IMR-90 (cell line): ENCODE data around the gene NCKAP5. TPM values are rescaled to one million over a fixed set of nuclear protein-coding genes. Genes with fewer than 3 reads are reported as not detected.

Experiments used
- ATAC-seq: fragments of 200-7000 bp; cut with Tn5 transposase; 2 replicates; pipeline ENCODE4 v1.9.1; 2020; ENCODE audit warnings: low read depth, mild to moderate bottlenecking, moderate library complexity
- BruUV-seq: library from RNA; stranded (reverse); fragments of 400-500 nt; replicated peaks from 2 replicates; lab custom pipeline; 2021; lab: Mats Ljungman, UMichigan
- CTCF ChIA-PET: fragments of 300-600 bp; formaldehyde crosslinking; extraction: SDS; loops from one replicate; lab custom pipeline; 2021; ENCODE audit warnings: antibody characterized with exemption; lab: Yijun Ruan, JAX
- POLR2A ChIA-PET: fragments of 300-600 bp; sonication (Branson Sonifier 250); formaldehyde crosslinking; loops from one replicate; lab custom pipeline; 2022; ENCODE audit warnings: antibody characterized with exemption; ENCODE audit not compliant: unreplicated experiment; lab: Charles Lee
- DNase-seq: peaks from one replicate; pipeline ENCODE4 v3.0.0; 2013
- H2AFZ ChIP-seq: replicated peaks from 2 replicates; pipeline ENCODE3; 2013; ENCODE audit warnings: low read length, mild to moderate bottlenecking; ENCODE audit not compliant: poor library complexity
- H2AK5ac ChIP-seq: 2 replicates; pipeline ENCODE4 v1.6.1; 2013; ENCODE audit warnings: low read depth, low read length, inconsistent platforms
- H2AK9ac ChIP-seq: replicated peaks from 2 replicates; pipeline ENCODE3; 2013; ENCODE audit warnings: mild to moderate bottlenecking, low read depth, low read length, moderate library complexity; ENCODE audit not compliant: poor library complexity
- H2BK120ac ChIP-seq: 2 replicates; pipeline ENCODE4 v1.6.1; 2013; ENCODE audit warnings: low read depth, low read length, inconsistent platforms
- H2BK15ac ChIP-seq: 3 replicates; pipeline ENCODE4 v1.6.1; 2013; ENCODE audit warnings: low read depth, low read length, inconsistent platforms
- H2BK20ac ChIP-seq: 2 replicates; pipeline ENCODE4 v1.6.1; 2013; ENCODE audit warnings: low read depth, mild to moderate bottlenecking, inconsistent platforms, low read length, moderate library complexity
- H2BK5ac ChIP-seq: 2 replicates; pipeline ENCODE4 v1.6.1; 2013; ENCODE audit warnings: mild to moderate bottlenecking, low read depth, low read length, inconsistent platforms; ENCODE audit not compliant: poor library complexity, severe bottlenecking
- H3K14ac ChIP-seq: replicated peaks from 2 replicates; pipeline ENCODE4 v1.6.1; 2013; ENCODE audit warnings: low read depth, low read length, inconsistent platforms
- H3K18ac ChIP-seq: 2 replicates; pipeline ENCODE4 v1.6.1; 2013; ENCODE audit warnings: low read depth, low read length, control low read depth
- H3K23ac ChIP-seq: 2 replicates; pipeline ENCODE4 v1.6.1; 2013; ENCODE audit warnings: low read depth, low read length, inconsistent platforms
- H3K27ac ChIP-seq: 2 replicates; pipeline ENCODE4 v1.5.1; 2013; ENCODE audit warnings: mild to moderate bottlenecking, control low read depth, low read length; ENCODE audit not compliant: insufficient read depth
- H3K27me3 ChIP-seq: 2 replicates; pipeline ENCODE4 v1.6.1; 2013; ENCODE audit warnings: low read length; ENCODE audit not compliant: control insufficient read depth, insufficient read depth
- H3K36me3 ChIP-seq: 2 replicates; pipeline ENCODE4 v1.6.1; 2013; ENCODE audit warnings: low read length, mixed read lengths; ENCODE audit not compliant: control insufficient read depth, insufficient read depth
- H3K4ac ChIP-seq: 2 replicates; pipeline ENCODE4 v1.6.1; 2013; ENCODE audit warnings: low read depth, low read length, inconsistent platforms
- H3K4me1 ChIP-seq: 2 replicates; pipeline ENCODE4 v1.6.1; 2013; ENCODE audit warnings: low read length, mixed read lengths; ENCODE audit not compliant: control insufficient read depth, insufficient read depth
- H3K4me2 ChIP-seq: 2 replicates; pipeline ENCODE4 v1.6.1; 2013; ENCODE audit warnings: low read depth, mild to moderate bottlenecking, control low read depth, low read length, moderate library complexity
- H3K4me3 ChIP-seq: 2 replicates; pipeline ENCODE4 v1.5.1; 2013; ENCODE audit warnings: low read depth, mild to moderate bottlenecking, control low read depth, low read length, moderate library complexity; ENCODE audit not compliant: insufficient read depth
- H3K56ac ChIP-seq: 2 replicates; pipeline ENCODE4 v1.6.1; 2013; ENCODE audit warnings: low read length, inconsistent platforms; ENCODE audit not compliant: insufficient read depth; ENCODE audit errors: extremely low read depth
- H3K79me1 ChIP-seq, 2 experiments: 2 replicates each; pipeline ENCODE4 v1.6.1; 2013; ENCODE audit warnings: low read length in 2 of 2, inconsistent platforms in 1 of 2, low read depth in 1 of 2
- H3K9ac ChIP-seq: 2 replicates; pipeline ENCODE4 v1.6.1; 2013; ENCODE audit warnings: low read depth, low read length, control low read depth
- H3K9me1 ChIP-seq: 2 replicates; pipeline ENCODE4 v1.6.1; 2013; ENCODE audit warnings: low read length, inconsistent platforms; ENCODE audit not compliant: insufficient read depth
- H3K9me3 ChIP-seq: 2 replicates; pipeline ENCODE4 v1.6.1; 2013; ENCODE audit warnings: low read length; ENCODE audit not compliant: control insufficient read depth, insufficient read depth
- H4K20me1 ChIP-seq: 2 replicates; pipeline ENCODE4 v1.6.1; 2013; ENCODE audit warnings: low read length, inconsistent platforms; ENCODE audit not compliant: insufficient read depth
- H4K5ac ChIP-seq: 2 replicates; pipeline ENCODE4 v1.6.1; 2013; ENCODE audit warnings: mild to moderate bottlenecking, low read depth, low read length, control low read depth
- H4K8ac ChIP-seq, 2 experiments: 2 replicates each; pipeline ENCODE4 v1.6.1; 2013; ENCODE audit warnings: low read depth in 2 of 2, low read length in 2 of 2, control low read depth in 1 of 2, inconsistent platforms in 1 of 2
- H4K91ac ChIP-seq: 2 replicates; pipeline ENCODE4 v1.6.1; 2013; ENCODE audit warnings: low read depth, low read length, inconsistent platforms; ENCODE audit not compliant: insufficient read depth
- BHLHE40 ChIP-seq: fragments of 150-350 bp; IDR thresholded peaks from 2 replicates; pipeline ENCODE4 v1.6.1; 2016; ENCODE audit warnings: mild to moderate bottlenecking, low read depth, low read length
- CEBPB ChIP-seq: IDR thresholded peaks from 2 replicates; pipeline ENCODE4 v1.6.1; 2012; ENCODE audit warnings: low read depth, low read length, improper control_type of control experiment
- CHD1 ChIP-seq: IDR thresholded peaks from 2 replicates; pipeline ENCODE4 v1.6.1; 2012; ENCODE audit warnings: low read depth, low read length, improper control_type of control experiment
- FOS ChIP-seq: fragments of 150-350 bp; IDR thresholded peaks from 2 replicates; pipeline ENCODE4 v1.6.1; 2016; ENCODE audit warnings: low read depth, low read length
- MAFK ChIP-seq: IDR thresholded peaks from 2 replicates; pipeline ENCODE4 v1.6.1; 2012; ENCODE audit warnings: low read depth, low read length, improper control_type of control experiment
- MAZ ChIP-seq: IDR thresholded peaks from 2 replicates; pipeline ENCODE4 v1.6.1; 2012; ENCODE audit warnings: low read depth, mild to moderate bottlenecking, low read length, improper control_type of control experiment, moderate library complexity, borderline replicate concordance
- MXI1 ChIP-seq: IDR thresholded peaks from 2 replicates; pipeline ENCODE4 v1.6.1; 2012; ENCODE audit warnings: low read depth, mild to moderate bottlenecking, low read length, moderate library complexity, borderline replicate concordance
- NFE2L2 ChIP-seq: fragments of 150-350 bp; IDR thresholded peaks from 2 replicates; pipeline ENCODE4 v1.6.1; 2016; ENCODE audit warnings: low read depth, mild to moderate bottlenecking, low read length
- POLR2A ChIP-seq: IDR thresholded peaks from 2 replicates; pipeline ENCODE4 v1.6.1; 2012; ENCODE audit warnings: mild to moderate bottlenecking, low read depth, low read length
- RAD21 ChIP-seq: IDR thresholded peaks from 2 replicates; pipeline ENCODE4 v1.6.1; 2012; ENCODE audit warnings: low read length, improper control_type of control experiment
- RCOR1 ChIP-seq: IDR thresholded peaks from 2 replicates; pipeline ENCODE4 v1.6.1; 2012; ENCODE audit warnings: mild to moderate bottlenecking, low read length, improper control_type of control experiment; ENCODE audit not compliant: insufficient replicate concordance
- RFX5 ChIP-seq: IDR thresholded peaks from 2 replicates; pipeline ENCODE4 v1.8.0; 2012; ENCODE audit warnings: low read depth, mild to moderate bottlenecking, low read length, moderate library complexity
- SMC3 ChIP-seq: fragments of 150-350 bp; IDR thresholded peaks from 2 replicates; pipeline ENCODE4 v1.6.1; 2016; ENCODE audit warnings: low read depth, mild to moderate bottlenecking, antibody characterized with exemption, low read length, moderate library complexity
- whole genome bisulfite sequencing, 2 experiments: methylation state at CpG; one replicate each; pipeline versions ENCODE4 v1.1.5 to v1.1.7; 2013; ENCODE audit warnings: missing lambda C conversion rate in 2 of 2; ENCODE audit not compliant: insufficient read length in 1 of 2; ENCODE audit errors: extremely low coverage in 2 of 2; 5-methylcytosine and 5-hydroxymethylcytosine counted together
- dilution Hi-C: fragments of 300-500 bp; cut with HindIII; formaldehyde crosslinking; loops from one replicate; pipeline ENCODE4 v1.14.3; 2018; ENCODE audit warnings: low sequenced_read_pairs; ENCODE audit not compliant: unreplicated experiment
- in situ Hi-C: fragments of 300-500 bp; cut with MboI; formaldehyde crosslinking; loops from 3 replicates; pipeline ENCODE4 v1.14.3; 2019; ENCODE audit warnings: low sequenced_read_pairs, inconsistent platforms, mixed read lengths
- intact Hi-C: fragments of 100-400 bp; cut with micrococcal nuclease; formaldehyde crosslinking; loops from 2 replicates; pipeline ENCODE4 v1.10.0; 2022
- polyA plus RNA-seq, 3 experiments: library from polyadenylated mRNA; depleted of rRNA; stranded (reverse); fragments of >200 nt; gene quantifications; 2 replicates each; pipeline ENCODE4 v1.2.3, GENCODE V29; 2012; ENCODE audit warnings: low replicate concordance in 1 of 3
- total RNA-seq: library from RNA; depleted of rRNA; stranded (reverse); fragments of >200 nt; gene quantifications from 2 replicates; pipeline ENCODE4 v1.2.3, GENCODE V29; 2012
- TF ChIP-seq, protein P1 (sequence below): fragments of 150-350 bp; IDR thresholded peaks from 2 replicates; pipeline ENCODE4 v1.6.1; 2016; ENCODE audit warnings: low read depth, mild to moderate bottlenecking, low read length, moderate library complexity, borderline replicate concordance
- TF ChIP-seq, protein P2 (sequence below): conservative IDR thresholded peaks from 2 replicates; pipeline ENCODE4 v1.5.1; 2012; ENCODE audit warnings: mild to moderate bottlenecking, low read depth, low read length, improper control_type of control experiment
- TF ChIP-seq, protein P3 (sequence below): fragments of 150-350 bp; IDR thresholded peaks from 2 replicates; pipeline ENCODE4 v1.6.1; 2017; ENCODE audit warnings: mild to moderate bottlenecking, antibody characterized with exemption, low read length, low read depth

Gene NCKAP5
- total and polyA plus RNA-seq, 2 of the 4 experiments (the other 2 are of a cell fraction), result 2.7 to 3.9 TPM

DNA sequence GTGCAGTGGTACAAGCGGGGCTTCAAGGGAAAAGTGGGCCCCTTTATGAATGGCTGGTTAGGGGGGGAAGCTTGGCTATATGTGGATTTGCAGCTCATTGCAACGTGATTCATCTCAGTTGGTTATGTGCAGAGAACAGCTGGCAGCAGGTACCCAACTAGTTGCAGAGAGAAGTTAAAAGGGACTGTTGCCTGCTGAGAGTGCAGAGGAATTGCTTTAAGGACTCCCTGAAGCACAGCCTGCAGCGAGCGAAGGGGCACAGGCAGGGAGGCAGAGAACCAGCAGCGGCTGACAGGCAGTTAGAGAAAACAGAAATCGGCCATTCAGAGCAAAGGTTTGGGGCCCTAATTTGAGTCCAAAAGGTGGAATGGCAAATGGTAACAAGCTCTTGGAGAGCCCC is 620.1 kb downstream of the NCKAP5 start:
- TF ChIP-seq MAFK (no peak), RCOR1 (no peak), MAZ (no peak), CHD1 (no peak), SMC3 (no peak), RFX5 (no peak), CEBPB (no peak), NFE2L2 (no peak), FOS (no peak), POLR2A (no peak), BHLHE40 (no peak), RAD21 (no peak), MXI1 (no peak)
- TF ChIP-seq, protein P1, sequence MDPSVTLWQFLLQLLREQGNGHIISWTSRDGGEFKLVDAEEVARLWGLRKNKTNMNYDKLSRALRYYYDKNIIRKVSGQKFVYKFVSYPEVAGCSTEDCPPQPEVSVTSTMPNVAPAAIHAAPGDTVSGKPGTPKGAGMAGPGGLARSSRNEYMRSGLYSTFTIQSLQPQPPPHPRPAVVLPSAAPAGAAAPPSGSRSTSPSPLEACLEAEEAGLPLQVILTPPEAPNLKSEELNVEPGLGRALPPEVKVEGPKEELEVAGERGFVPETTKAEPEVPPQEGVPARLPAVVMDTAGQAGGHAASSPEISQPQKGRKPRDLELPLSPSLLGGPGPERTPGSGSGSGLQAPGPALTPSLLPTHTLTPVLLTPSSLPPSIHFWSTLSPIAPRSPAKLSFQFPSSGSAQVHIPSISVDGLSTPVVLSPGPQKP, result no peak
- TF ChIP-seq, protein P2, sequence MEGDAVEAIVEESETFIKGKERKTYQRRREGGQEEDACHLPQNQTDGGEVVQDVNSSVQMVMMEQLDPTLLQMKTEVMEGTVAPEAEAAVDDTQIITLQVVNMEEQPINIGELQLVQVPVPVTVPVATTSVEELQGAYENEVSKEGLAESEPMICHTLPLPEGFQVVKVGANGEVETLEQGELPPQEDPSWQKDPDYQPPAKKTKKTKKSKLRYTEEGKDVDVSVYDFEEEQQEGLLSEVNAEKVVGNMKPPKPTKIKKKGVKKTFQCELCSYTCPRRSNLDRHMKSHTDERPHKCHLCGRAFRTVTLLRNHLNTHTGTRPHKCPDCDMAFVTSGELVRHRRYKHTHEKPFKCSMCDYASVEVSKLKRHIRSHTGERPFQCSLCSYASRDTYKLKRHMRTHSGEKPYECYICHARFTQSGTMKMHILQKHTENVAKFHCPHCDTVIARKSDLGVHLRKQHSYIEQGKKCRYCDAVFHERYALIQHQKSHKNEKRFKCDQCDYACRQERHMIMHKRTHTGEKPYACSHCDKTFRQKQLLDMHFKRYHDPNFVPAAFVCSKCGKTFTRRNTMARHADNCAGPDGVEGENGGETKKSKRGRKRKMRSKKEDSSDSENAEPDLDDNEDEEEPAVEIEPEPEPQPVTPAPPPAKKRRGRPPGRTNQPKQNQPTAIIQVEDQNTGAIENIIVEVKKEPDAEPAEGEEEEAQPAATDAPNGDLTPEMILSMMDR, result no peak
- TF ChIP-seq, protein P3, sequence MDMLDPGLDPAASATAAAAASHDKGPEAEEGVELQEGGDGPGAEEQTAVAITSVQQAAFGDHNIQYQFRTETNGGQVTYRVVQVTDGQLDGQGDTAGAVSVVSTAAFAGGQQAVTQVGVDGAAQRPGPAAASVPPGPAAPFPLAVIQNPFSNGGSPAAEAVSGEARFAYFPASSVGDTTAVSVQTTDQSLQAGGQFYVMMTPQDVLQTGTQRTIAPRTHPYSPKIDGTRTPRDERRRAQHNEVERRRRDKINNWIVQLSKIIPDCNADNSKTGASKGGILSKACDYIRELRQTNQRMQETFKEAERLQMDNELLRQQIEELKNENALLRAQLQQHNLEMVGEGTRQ, result no peak
- H3K56ac ChIP-seq, result no peak overlapping the region
- no peaks in the 10 kb centered on the region for H3K27me3 ChIP-seq
- no peak overlapping the region for H2BK20ac ChIP-seq
- no peaks in the 10 kb centered on the region for H3K9me3 ChIP-seq
- no peak for ATAC-seq
- no peak overlapping the region for H2BK15ac ChIP-seq
- peaks cover 4% of the 10 kb centered on the region for H3K9me1 ChIP-seq
- BruUV-seq, result no TSS peak
- no peak overlapping the region for H3K9ac ChIP-seq
- 81% methylated on average over 3 of the region's 6 CpGs; no CpG with 5 or more reads in 1 of the 2 experiments for WGBS, 2 experiments
- no peak overlapping the region for H2AFZ ChIP-seq
- dilution Hi-C loops (no loop called here), intact Hi-C loops (loop anchor here (10.0 kb wide), 1 partner anchor 57 kb away; no protein-coding TSS in a partner anchor), in situ Hi-C loops (no loop called here)
- H4K5ac ChIP-seq, result no peak overlapping the region
- H3K27ac ChIP-seq, result no peak overlapping the region
- ChIA-PET CTCF (no interaction called here), POLR2A (no interaction called here)
- H2BK5ac ChIP-seq, result no peak overlapping the region
- no peaks in the 10 kb centered on the region for H4K20me1 ChIP-seq
- H4K91ac ChIP-seq, result no peak overlapping the region
- H3K14ac ChIP-seq, result no peak overlapping the region
- no peak overlapping the region for H2AK5ac ChIP-seq
- H3K4me1 ChIP-seq, result no peaks in the 10 kb centered on the region; the same call in 1 of the 2 replicates
- H3K36me3 ChIP-seq, result peaks cover 1% of the 10 kb centered on the region; the same call in 1 of the 2 replicates
- H3K4me2 ChIP-seq, result no peak overlapping the region
- no peak overlapping the region for H4K8ac ChIP-seq
- H3K18ac ChIP-seq, result no peak overlapping the region
- no peak overlapping the region for H3K23ac ChIP-seq
- H2AK9ac ChIP-seq, result no peak overlapping the region
- DNase-seq, result no peak
- no peak overlapping the region for H2BK120ac ChIP-seq
- H3K4me3 ChIP-seq, result no peak overlapping the region
- H3K79me1 ChIP-seq, result peaks cover 0 to 9% of the 10 kb centered on the region in 2 experiments; a peak in 1 of 4 replicates
- H3K4ac ChIP-seq, result no peak overlapping the region
